ENCODE data around the gene ASB18. TPM values are rescaled to one million over a fixed set of nuclear protein-coding genes. Genes with fewer than 3 reads are reported as not detected.

ASB18 gene
- total and polyA plus RNA-seq, 10 of the 15 experiments (the other 5 are each of a cell fraction or from before 2014, with no cell fraction given): not detected

GRCh38 chr2:236156860-236157194, 107.4 kb downstream of the ASB18 start:
- ChIA-PET SMC1A (ENCODE audit: uncharacterized antibody, unreplicated experiment) (no interaction called here), CTCF (no interaction called here), POLR2A (no interaction called here), RAD21 (ENCODE audit: unreplicated experiment) (no interaction called here)
- no peak overlapping the region for H3K4me2 ChIP-seq (ENCODE audit: control insufficient read depth, insufficient read depth)
- TF ChIP-seq HDAC6 (IDR thresholded peaks at IDR 0.05; ENCODE audit: unreplicated experiment) (no peak), SIX5 (IDR thresholded peaks at IDR 0.05; ENCODE audit: low read depth, low read length, severe bottlenecking) (no peak), ZBTB33 (IDR thresholded peaks at IDR 0.05) (no peak), CHD1 (IDR thresholded peaks at IDR 0.05; ENCODE audit: low read depth, low read length) (no peak), RBBP5 (conservative IDR thresholded peaks at IDR 0.05) (no peak), RAD21 (IDR thresholded peaks at IDR 0.05; ENCODE audit: insufficient read depth, low read depth, low read length) (no peak), ZNF207 (IDR thresholded peaks at IDR 0.05; ENCODE audit: borderline replicate concordance) (no peak), MTA2 (IDR thresholded peaks at IDR 0.05; ENCODE audit: low read depth) (no peak), MYB (IDR thresholded peaks at IDR 0.05; ENCODE audit: borderline replicate concordance, low read depth, low read length) (no peak), SIN3A (IDR thresholded peaks at IDR 0.05; ENCODE audit: low read depth, low read length) (no peak), RAD51 (IDR thresholded peaks at IDR 0.05) (no peak), SRF (IDR thresholded peaks at IDR 0.05; ENCODE audit: low read depth in 2 of 2, low read length in 2 of 2) (no peak), ZSCAN29 (IDR thresholded peaks at IDR 0.05) (no peak), SKIL (IDR thresholded peaks at IDR 0.05; ENCODE audit: low read depth, poor library complexity, severe bottlenecking) (no peak), RB1 (IDR thresholded peaks at IDR 0.05; ENCODE audit: borderline replicate concordance) (no peak)
- no peaks in the 10 kb centered on the region for H3K79me2 ChIP-seq (ENCODE audit: control insufficient read depth, insufficient read depth, low read length)
- intact Hi-C loops (cut with micrococcal nuclease; ENCODE audit: unreplicated experiment): no loop called here
- DNase-seq (ENCODE audit: low read depth, low spot score) (no peak), ATAC-seq (no peak), FAIRE-seq (no peak)
- H3K9ac ChIP-seq (ENCODE audit: control insufficient read depth, insufficient read depth, low read length): no peak overlapping the region
- no peaks in the 10 kb centered on the region for H3K36me3 ChIP-seq (ENCODE audit: control insufficient read depth in 2 of 2, insufficient read depth in 2 of 2, low read length in 1 of 2)
- no peak overlapping the region for H3K4me3 ChIP-seq
- H3K9me3 ChIP-seq (replicated peaks; ENCODE audit: control insufficient read depth, insufficient read depth, low read length): no peaks in the 10 kb centered on the region
- H4K20me1 ChIP-seq (ENCODE audit: control insufficient read depth, insufficient read depth): no peaks in the 10 kb centered on the region
- H2AFZ ChIP-seq (ENCODE audit: control insufficient read depth, low read depth, low read length): no peak overlapping the region
- in situ Hi-C loops (cut with MboI): no loop called here
- H3K27me3 ChIP-seq (replicated peaks in 1 of 2; ENCODE audit: control insufficient read depth in 2 of 2, insufficient read depth in 2 of 2, low read length in 1 of 2): peaks cover 0 to 1% of the 10 kb centered on the region in 2 experiments; a peak in 2 of 4 replicates
- WGBS (ENCODE audit: insufficient coverage, insufficient replicate concordance, low lambda C conversion rate, missing lambda C conversion rate): 7% methylated on average over 7 of the region's 7 CpGs
- H3K4me1 ChIP-seq (ENCODE audit: control insufficient read depth, insufficient read depth, low read length): no peaks in the 10 kb centered on the region
- no peak overlapping the region for H3K27ac ChIP-seq (ENCODE audit: control insufficient read depth, insufficient read depth)
- BruUV-seq (replicated peaks): no TSS peak

All from GM12878 (cell line).